Activated T-helper 2 cell treated with anti-CD3 and anti-CD28 coated beads, Interferon-gamma antibody, Interleukin-2, Interleukin-4, amounts not matched to agents 10 μg/mL and 5 μg/mL and 100 μg/mL, durations not matched to agents 14 hours and 24 hours and 36 hours (primary cell): Measurements from ENCODE around the gene TRIM9. TPM values are rescaled to one million over a fixed set of nuclear protein-coding genes. Genes with fewer than 3 reads are reported as not detected.
A peak's percentile ranks its signal among the peaks of the same experiment; 100 is the strongest.

Experiments
- DNase-seq: peaks from one replicate; pipeline ENCODE4 v3.0.0; 2021; ENCODE audit warnings: low spot score
- H3K27ac Mint-ChIP-seq: one replicate; pipeline ENCODE4 v1.8.0; 2021; ENCODE audit warnings: mixed read lengths
- H3K27me3 Mint-ChIP-seq: one replicate; pipeline ENCODE4 v1.8.0; 2021; ENCODE audit warnings: low read depth, mixed read lengths
- H3K36me3 Mint-ChIP-seq: one replicate; pipeline ENCODE4 v1.8.0; 2021; ENCODE audit warnings: low read depth, mixed read lengths
- H3K4me1 Mint-ChIP-seq: one replicate; pipeline ENCODE4 v1.8.0; 2021; ENCODE audit warnings: low read depth, mixed read lengths
- H3K4me3 Mint-ChIP-seq: one replicate; pipeline ENCODE4 v1.8.0; 2021; ENCODE audit warnings: low read depth, mild to moderate bottlenecking, moderate library complexity, mixed read lengths
- H3K9me3 Mint-ChIP-seq: one replicate; pipeline ENCODE4 v1.8.0; 2021; ENCODE audit warnings: mixed read lengths
- intact Hi-C: fragments of 100-400 bp; cut with micrococcal nuclease; formaldehyde crosslinking; loops from one replicate; pipeline ENCODE4 v1.15.1; 2023
- total RNA-seq: library from RNA; stranded (reverse); gene quantifications from 2 replicates; pipeline ENCODE4 v1.2.3, GENCODE V29; 2022

Gene TRIM9
- total RNA-seq, 1 donor from 2014 or later: 0.46 TPM

DNA sequence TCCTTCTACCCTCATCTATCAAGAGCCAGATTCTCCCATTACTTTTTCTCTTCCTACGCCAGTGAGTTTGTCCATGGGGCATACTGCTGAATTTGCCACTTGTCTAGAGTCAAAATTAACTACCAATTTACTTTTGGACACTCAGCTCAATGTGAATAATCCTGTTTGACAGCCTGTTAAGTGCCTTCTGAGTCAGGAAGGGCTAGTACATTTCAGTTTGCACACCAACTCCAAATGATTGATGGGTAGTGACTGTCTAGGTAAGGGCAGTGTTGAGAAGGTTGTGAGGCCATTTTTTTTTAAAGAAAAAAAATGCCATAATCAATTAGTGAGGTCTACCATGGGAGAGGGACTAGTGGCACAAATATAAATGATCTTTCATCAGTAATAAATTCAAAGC, 21.8 kb upstream of the TRIM9 start:
- peaks cover 8% of the 10 kb centered on the region for H3K27me3 Mint-ChIP-seq

GRCh38 chr14:51109651-51110050, 14.7 kb upstream of the TRIM9 start:
- H3K9me3 Mint-ChIP-seq: no peaks in the 10 kb centered on the region
- no peaks in the 10 kb centered on the region for H3K36me3 Mint-ChIP-seq
- intact Hi-C loops: no loop called here
- peaks cover 8% of the 10 kb centered on the region for H3K27me3 Mint-ChIP-seq
- DNase-seq: no peak
- H3K27ac Mint-ChIP-seq: no peak overlapping the region
- H3K4me3 Mint-ChIP-seq: no peak overlapping the region
- H3K4me1 Mint-ChIP-seq: no peaks in the 10 kb centered on the region

More for the DNA sequence above, 21.8 kb upstream of the TRIM9 start:
- intact Hi-C loops: no loop called here
- Mint-ChIP-seq H3K4me3 (no peak overlapping the region), H3K4me1 (no peaks in the 10 kb centered on the region), H3K36me3 (no peaks in the 10 kb centered on the region), H3K27ac (no peak overlapping the region), H3K9me3 (no peaks in the 10 kb centered on the region)
- no peak for DNase-seq

- DNase-seq: no peak
- Mint-ChIP-seq H3K4me3 (no peak overlapping the region), H3K27me3 (peaks cover 22% of the 10 kb centered on the region), H3K36me3 (no peaks in the 10 kb centered on the region), H3K4me1 (no peaks in the 10 kb centered on the region), H3K27ac (no peak overlapping the region), H3K9me3 (no peaks in the 10 kb centered on the region)
- intact Hi-C loops: no loop called here
Measured at GRCh38 chr14:51107801-51108200, 12.9 kb upstream of the TRIM9 start.

GRCh38 chr14:51104467-51104866, 9.6 kb upstream of the TRIM9 start:
- no peaks in the 10 kb centered on the region for H3K36me3 Mint-ChIP-seq
- no peak overlapping the region for H3K27ac Mint-ChIP-seq
- H3K9me3 Mint-ChIP-seq: no peaks in the 10 kb centered on the region
- intact Hi-C loops: no loop called here
- no peaks in the 10 kb centered on the region for H3K4me1 Mint-ChIP-seq
- no peak overlapping the region for H3K4me3 Mint-ChIP-seq
- peaks cover 31% of the 10 kb centered on the region for H3K27me3 Mint-ChIP-seq
- DNase-seq: no peak

DNA sequence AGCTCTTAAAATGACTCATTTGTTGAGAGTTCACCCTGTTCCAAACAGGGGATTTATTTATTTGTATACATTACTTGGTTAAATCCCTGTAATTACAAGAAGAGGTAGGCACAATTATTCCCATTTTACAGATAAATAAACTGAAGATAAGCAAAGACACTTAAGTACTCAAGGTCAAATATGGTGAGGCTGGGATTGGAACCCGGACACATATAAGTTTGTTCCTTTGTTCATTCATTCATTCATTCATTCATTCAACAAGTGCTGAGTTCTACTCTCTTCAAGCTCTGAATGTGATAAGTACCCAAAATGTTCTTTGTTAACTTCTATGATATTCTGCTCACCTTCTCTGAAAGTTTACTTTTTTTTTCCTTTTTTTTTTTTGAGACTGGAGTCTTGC, 2.4 kb upstream of the TRIM9 start:
- Mint-ChIP-seq H3K36me3 (no peaks in the 10 kb centered on the region), H3K27me3 (peaks cover 51% of the 10 kb centered on the region), H3K9me3 (no peaks in the 10 kb centered on the region), H3K4me3 (no peak overlapping the region), H3K4me1 (peaks cover 15% of the 10 kb centered on the region), H3K27ac (no peak overlapping the region)
- DNase-seq: no peak
- intact Hi-C loops: loop anchor here (5.0 to 10.0 kb wide), 2 partner anchors 145 to 558 kb away; partner anchors contain the start of genes FRMD6 and TMX1

DNA sequence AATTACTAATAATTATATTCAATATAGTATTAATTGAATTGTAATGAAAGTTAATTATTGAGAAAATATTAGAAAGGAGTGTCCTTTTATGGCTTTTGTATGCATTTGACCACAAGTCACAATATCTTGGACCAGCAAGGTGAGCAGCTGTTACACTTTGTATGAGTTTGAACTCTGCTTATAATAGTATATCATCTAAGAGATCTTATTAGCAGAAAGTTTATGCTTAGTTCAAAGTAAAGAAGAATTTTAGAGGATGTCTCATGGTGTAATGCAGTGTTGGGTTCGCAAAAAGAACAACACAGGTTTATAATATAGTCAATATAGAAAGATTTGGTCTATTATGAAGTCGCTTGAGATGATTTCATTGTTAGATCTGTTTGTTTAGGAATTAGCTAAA, 2.0 kb upstream of the TRIM9 start:
- Mint-ChIP-seq H3K36me3 (no peaks in the 10 kb centered on the region), H3K9me3 (no peaks in the 10 kb centered on the region), H3K27ac (no peak overlapping the region), H3K4me3 (no peak overlapping the region), H3K27me3 (peaks cover 51% of the 10 kb centered on the region), H3K4me1 (peaks cover 15% of the 10 kb centered on the region)
- intact Hi-C loops: loop anchor here (5.0 to 10.0 kb wide), 2 partner anchors 145 to 558 kb away; partner anchors contain the start of genes FRMD6 and TMX1
- DNase-seq: no peak

DNA sequence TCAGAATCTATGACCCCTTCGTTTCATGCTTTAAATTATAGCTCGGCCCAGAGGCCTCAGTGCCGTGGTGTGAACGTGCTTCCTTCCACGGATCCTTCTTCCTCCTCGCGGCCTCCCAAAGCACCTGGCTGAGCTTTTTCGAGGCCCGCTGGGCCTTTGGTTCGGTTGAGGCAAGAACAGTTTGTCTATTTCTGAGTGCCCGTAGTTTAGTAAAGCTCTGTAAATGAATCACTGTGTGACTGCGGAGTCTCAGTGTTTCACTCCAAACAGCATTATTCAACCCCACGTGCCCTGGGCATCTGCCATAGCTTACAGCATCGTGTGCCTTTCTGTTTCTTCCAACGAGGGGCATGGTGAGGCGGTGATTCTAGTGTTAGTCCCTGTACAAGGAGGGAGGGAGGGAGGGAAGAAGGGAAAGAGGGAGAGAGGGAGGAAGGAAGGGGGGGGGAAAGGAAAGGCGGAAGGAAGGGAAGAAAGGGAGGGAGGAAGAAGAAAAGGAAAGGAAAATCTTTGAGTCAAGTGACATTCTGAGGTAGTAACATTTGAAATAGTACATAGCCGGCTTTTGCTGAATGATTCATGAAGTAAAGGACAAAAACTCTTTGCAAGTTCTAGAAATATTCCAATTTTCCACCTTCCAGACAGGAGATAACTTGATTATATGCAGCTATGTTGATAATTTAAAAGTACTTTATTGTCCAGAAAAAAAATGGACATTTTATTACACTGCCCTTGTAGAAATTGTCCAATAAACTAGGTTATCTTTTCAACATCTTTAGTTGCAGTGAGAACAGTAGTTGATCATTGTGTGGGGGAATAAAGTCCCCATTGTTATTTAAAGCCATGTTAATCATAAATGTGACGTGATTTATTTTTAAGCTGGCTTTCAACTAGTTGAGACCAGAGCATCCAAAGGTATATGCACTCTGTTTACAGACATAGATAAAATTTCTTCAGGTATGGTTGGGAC, 1.2 kb upstream of the TRIM9 start:
- H3K36me3 Mint-ChIP-seq: no peaks in the 10 kb centered on the region
- H3K9me3 Mint-ChIP-seq: no peaks in the 10 kb centered on the region
- DNase-seq: no peak
- H3K4me1 Mint-ChIP-seq: peaks cover 15% of the 10 kb centered on the region
- intact Hi-C loops: loop anchor here (5.0 to 10.0 kb wide), 2 partner anchors 146 to 559 kb away; partner anchors contain the start of genes FRMD6 and TMX1
- H3K4me3 Mint-ChIP-seq: peak overlapping the region; percentile 82
- no peak overlapping the region for H3K27ac Mint-ChIP-seq
- H3K27me3 Mint-ChIP-seq: peaks cover 57% of the 10 kb centered on the region

GRCh38 chr14:51094282-51094821, 553 bp downstream of the TRIM9 start:
- Mint-ChIP-seq H3K4me3 (peak overlapping the region; percentile 82), H3K9me3 (no peaks in the 10 kb centered on the region), H3K27me3 (peaks cover 44% of the 10 kb centered on the region), H3K36me3 (no peaks in the 10 kb centered on the region), H3K4me1 (peaks cover 15% of the 10 kb centered on the region), H3K27ac (no peak overlapping the region)
- peak; percentile 11 for DNase-seq
- intact Hi-C loops: loop anchor here (5.0 to 10.0 kb wide), 2 partner anchors 147 to 560 kb away; partner anchors contain the start of gene FRMD6

- Mint-ChIP-seq H3K4me3 (peak overlapping the region; percentile 82), H3K27ac (no peak overlapping the region), H3K36me3 (no peaks in the 10 kb centered on the region), H3K4me1 (peaks cover 15% of the 10 kb centered on the region), H3K9me3 (no peaks in the 10 kb centered on the region), H3K27me3 (peaks cover 42% of the 10 kb centered on the region)
- intact Hi-C loops: loop anchor here (5.0 to 10.0 kb wide), 2 partner anchors 146 to 561 kb away; partner anchors contain the start of gene FRMD6
- DNase-seq: peak; percentile 41
Measured at GRCh38 chr14:51093371-51094281, 1.3 kb downstream of the TRIM9 start.

DNA sequence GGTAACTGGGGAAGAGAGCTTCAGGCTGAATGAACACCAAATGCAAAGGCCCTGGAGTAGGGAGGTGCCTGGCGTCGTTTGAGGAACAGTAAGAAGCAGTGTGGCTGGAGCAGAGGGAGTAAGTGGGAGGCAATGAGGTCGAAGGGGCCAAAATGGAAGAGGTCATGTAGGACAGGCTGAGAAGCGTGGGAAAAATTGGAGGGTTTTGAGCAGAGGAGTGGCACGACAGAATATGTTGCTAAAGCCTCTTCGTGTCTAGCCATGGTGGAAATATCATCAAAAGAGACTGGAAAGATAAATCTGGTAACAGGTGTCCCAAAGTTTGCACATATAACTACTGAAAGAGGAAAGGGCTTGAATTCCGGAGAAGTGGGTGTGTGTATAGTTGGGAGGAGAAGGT, 1.9 kb downstream of the TRIM9 start:
- DNase-seq: no peak
- Mint-ChIP-seq H3K36me3 (no peaks in the 10 kb centered on the region), H3K27me3 (peaks cover 46% of the 10 kb centered on the region), H3K27ac (no peak overlapping the region), H3K4me1 (peaks cover 15% of the 10 kb centered on the region), H3K9me3 (no peaks in the 10 kb centered on the region), H3K4me3 (peak overlapping the region; percentile 40)
- intact Hi-C loops: loop anchor here (5.0 to 10.0 kb wide), 2 partner anchors 146 to 562 kb away; partner anchors contain the start of gene FRMD6

- Mint-ChIP-seq H3K9me3 (no peaks in the 10 kb centered on the region), H3K4me1 (peaks cover 4% of the 10 kb centered on the region), H3K4me3 (no peak overlapping the region), H3K27ac (no peak overlapping the region), H3K36me3 (no peaks in the 10 kb centered on the region), H3K27me3 (peaks cover 28% of the 10 kb centered on the region)
- no peak for DNase-seq
- intact Hi-C loops: no loop called here
Measured at GRCh38 chr14:51089278-51089677, 5.6 kb downstream of the TRIM9 start.

GRCh38 chr14:51087031-51087441, 7.9 kb downstream of the TRIM9 start:
- H3K4me1 Mint-ChIP-seq: peaks cover 1% of the 10 kb centered on the region
- no peak overlapping the region for H3K4me3 Mint-ChIP-seq
- no peak overlapping the region for H3K27ac Mint-ChIP-seq
- intact Hi-C loops: no loop called here
- DNase-seq: no peak
- no peaks in the 10 kb centered on the region for H3K36me3 Mint-ChIP-seq
- H3K27me3 Mint-ChIP-seq: peaks cover 17% of the 10 kb centered on the region
- no peaks in the 10 kb centered on the region for H3K9me3 Mint-ChIP-seq
